Tibial nerve (tissue), 4 donors: Measurements from ENCODE around the gene NCBP2L.

Source experiments
- CTCF ChIP-seq, 5 experiments: fragments of 200-600 bp in 3 of 5; fragments of 450-650 bp in 2 of 5; sonication (generic) in 3 of 5; IDR thresholded peaks; one replicate each; pipeline ENCODE4 v1.5.1; 2016 to 2019; ENCODE audit warnings: antibody characterized with exemption in 5 of 5, mild to moderate bottlenecking in 3 of 5, moderate library complexity in 2 of 5
- EP300 ChIP-seq, 2 donors: sonication (generic); formaldehyde crosslinking; IDR thresholded peaks; one replicate each; pipeline ENCODE4 v1.6.1; 2017; ENCODE audit warnings: antibody characterized with exemption in 2 of 2, mild to moderate bottlenecking in 1 of 2

GRCh38 chrX:107773206-107773605 lies 4.3 kb upstream of the NCBP2L start:
- no peak for TF ChIP-seq CTCF (IDR thresholded peaks at IDR 0.05)
- TF ChIP-seq EP300 (IDR thresholded peaks at IDR 0.05) = no peak
